WERI-Rb-1 (cell line): ENCODE measurements around the gene PPP1R17.

Experiments
- DNase-seq: peaks from one replicate; pipeline ENCODE4 v3.0.0-alpha.2; 2020
- H3K27ac ChIP-seq: fragments of 250-450 bp; sonication (Bioruptor Pico); 2 replicates; pipeline ENCODE4 v1.5.1; 2020; ENCODE audit warnings: mild to moderate bottlenecking, moderate library complexity
- H3K27me3 ChIP-seq: fragments of 250-450 bp; sonication (Bioruptor Pico); 2 replicates; pipeline ENCODE4 v1.5.1; 2021; ENCODE audit warnings: mild to moderate bottlenecking, low read depth, moderate library complexity; ENCODE audit not compliant: insufficient read depth, severe bottlenecking
- H3K36me3 ChIP-seq: fragments of 250-450 bp; sonication (Bioruptor Pico); 2 replicates; pipeline ENCODE4 v1.5.1; 2020; ENCODE audit warnings: mild to moderate bottlenecking, moderate library complexity
- H3K4me3 ChIP-seq: 2 replicates; pipeline ENCODE4 v1.5.1; 2011; ENCODE audit warnings: low read depth, mild to moderate bottlenecking, control low read depth, low read length
- H3K9me3 ChIP-seq: fragments of 250-450 bp; sonication (Bioruptor Pico); 2 replicates; pipeline ENCODE4 v1.5.1; 2021; ENCODE audit warnings: mild to moderate bottlenecking, moderate library complexity; ENCODE audit not compliant: severe bottlenecking
- CTCF ChIP-seq: IDR thresholded peaks from 2 replicates; pipeline ENCODE4 v1.5.1; 2011; ENCODE audit warnings: low read depth, mild to moderate bottlenecking, control low read depth, inconsistent platforms, low read length

Gene PPP1R17

GRCh38 chr7:31692451-31692850 lies 5.4 kb downstream of the PPP1R17 start:
- H3K4me3 ChIP-seq: no peak overlapping the region
- no peak for DNase-seq
- no peaks in the 10 kb centered on the region for H3K9me3 ChIP-seq
- TF ChIP-seq CTCF: no peak
- H3K36me3 ChIP-seq: no peaks in the 10 kb centered on the region
- no peak overlapping the region for H3K27ac ChIP-seq
- no peaks in the 10 kb centered on the region for H3K27me3 ChIP-seq

- no peak overlapping the region for H3K4me3 ChIP-seq
- no peak overlapping the region for H3K27ac ChIP-seq
- H3K9me3 ChIP-seq: no peaks in the 10 kb centered on the region
- TF ChIP-seq CTCF: no peak
- DNase-seq: no peak
- H3K36me3 ChIP-seq: no peaks in the 10 kb centered on the region
- H3K27me3 ChIP-seq: no peaks in the 10 kb centered on the region
Measured at GRCh38 chr7:31692871-31693270, 5.9 kb downstream of the PPP1R17 start.

GRCh38 chr7:31695859-31696614 lies 9.0 kb downstream of the PPP1R17 start:
- TF ChIP-seq CTCF: no peak
- H3K27me3 ChIP-seq: no peaks in the 10 kb centered on the region
- H3K4me3 ChIP-seq: no peak overlapping the region
- H3K9me3 ChIP-seq: peaks cover 3% of the 10 kb centered on the region
- no peak for DNase-seq
- H3K36me3 ChIP-seq: no peaks in the 10 kb centered on the region
- H3K27ac ChIP-seq: no peak overlapping the region

GRCh38 chr7:31699050-31699449 lies 12.0 kb downstream of the PPP1R17 start:
- no peak for DNase-seq
- Histone ChIP-seq H3K27ac (no peak overlapping the region), H3K9me3 (peaks cover 3% of the 10 kb centered on the region), H3K27me3 (no peaks in the 10 kb centered on the region), H3K4me3 (no peak overlapping the region), H3K36me3 (no peaks in the 10 kb centered on the region)
- no peak for TF ChIP-seq CTCF

GRCh38 chr7:31702354-31702753 lies 15.3 kb downstream of the PPP1R17 start:
- no peak for DNase-seq
- H3K4me3 ChIP-seq: no peak overlapping the region
- H3K27ac ChIP-seq: no peak overlapping the region
- H3K9me3 ChIP-seq: peaks cover 3% of the 10 kb centered on the region
- TF ChIP-seq CTCF: no peak
- H3K36me3 ChIP-seq: no peaks in the 10 kb centered on the region
- H3K27me3 ChIP-seq: no peaks in the 10 kb centered on the region

- no peak overlapping the region for H3K27ac ChIP-seq
- peaks cover 2% of the 10 kb centered on the region for H3K9me3 ChIP-seq
- H3K27me3 ChIP-seq: no peaks in the 10 kb centered on the region
- no peak overlapping the region for H3K4me3 ChIP-seq
- DNase-seq: no peak
- TF ChIP-seq CTCF: no peak
- H3K36me3 ChIP-seq: no peaks in the 10 kb centered on the region
Measured at GRCh38 chr7:31705377-31705776, 18.4 kb downstream of the PPP1R17 start.
